T-helper 1 cell treated with Interleukin-12 subunit alpha and Interleukin-12 subunit beta and Interleukin-4 antibody, amounts not matched to agents 30 ng/mL and 1 ng/mL, for 36 hours (primary cell): ENCODE measurements around the gene PPP1R1B. TPM values are rescaled to one million over a fixed set of nuclear protein-coding genes. Genes with fewer than 3 reads are reported as not detected.

Experiments used
- intact Hi-C: fragments of 100-400 bp; cut with micrococcal nuclease; formaldehyde crosslinking; loops from one replicate; pipeline ENCODE4 v1.15.1; 2024
- total RNA-seq: library from RNA; stranded (reverse); gene quantifications from 2 replicates; pipeline ENCODE4 v1.2.3, GENCODE V29; 2022

Gene PPP1R1B
- total RNA-seq, 1 donor from 2014 or later = not detected

- intact Hi-C loops = loop anchor here (10.0 kb wide), 1 partner anchor 1856 kb away; the partner anchor contains the start of gene HNF1B
Observed at GRCh38 chr17:39600288-39600996, 26.3 kb upstream of the PPP1R1B start.

- intact Hi-C loops = loop anchor here (10.0 kb wide), 1 partner anchor 1856 kb away; the partner anchor contains the start of gene HNF1B
Observed at GRCh38 chr17:39600997-39601597, 25.7 kb upstream of the PPP1R1B start.

GRCh38 chr17:39601758-39602532, 24.8 kb upstream of the PPP1R1B start:
- intact Hi-C loops = loop anchor here (10.0 kb wide), 1 partner anchor 1857 kb away; the partner anchor contains the start of gene HNF1B

- intact Hi-C loops = loop anchor here (10.0 kb wide), 1 partner anchor 1858 kb away; the partner anchor contains the start of gene HNF1B
Observed at GRCh38 chr17:39602533-39603303, 24.0 kb upstream of the PPP1R1B start.

GRCh38 chr17:39603304-39604016, 23.3 kb upstream of the PPP1R1B start:
- intact Hi-C loops = loop anchor here (10.0 kb wide), 1 partner anchor 1859 kb away; the partner anchor contains the start of gene HNF1B

- intact Hi-C loops = loop anchor here (10.0 kb wide), 1 partner anchor 1860 kb away; the partner anchor contains the start of gene HNF1B
Observed at GRCh38 chr17:39604911-39605491, 21.8 kb upstream of the PPP1R1B start.

GRCh38 chr17:39605492-39606433, 21.0 kb upstream of the PPP1R1B start:
- intact Hi-C loops = loop anchor here (10.0 kb wide), 1 partner anchor 1861 kb away; the partner anchor contains the start of gene HNF1B

- intact Hi-C loops = loop anchor here (10.0 kb wide), 1 partner anchor 1862 kb away; the partner anchor contains the start of gene HNF1B
Observed at GRCh38 chr17:39606434-39607056, 20.2 kb upstream of the PPP1R1B start.

- intact Hi-C loops = loop anchor here (10.0 kb wide), 1 partner anchor 1862 kb away; the partner anchor contains the start of gene HNF1B
Observed at GRCh38 chr17:39607057-39607850, 19.5 kb upstream of the PPP1R1B start.

- intact Hi-C loops = loop anchor here (10.0 kb wide), 1 partner anchor 1863 kb away; the partner anchor contains the start of gene HNF1B
Observed at GRCh38 chr17:39607851-39608130, 19.0 kb upstream of the PPP1R1B start, which contains the start of gene NEUROD2. Gene NEUROD2, minus strand, starts transcription at chr17:39607920. Its CDS starts 1,321 bp downstream, at chr17:39606599.

- intact Hi-C loops = loop anchor here (10.0 kb wide), 1 partner anchor 1864 kb away; the partner anchor contains the start of gene HNF1B
Observed at GRCh38 chr17:39608142-39608981, 18.4 kb upstream of the PPP1R1B start.

GRCh38 chr17:39609416-39610025, 17.2 kb upstream of the PPP1R1B start:
- intact Hi-C loops = loop anchor here (10.0 kb wide), 1 partner anchor 1865 kb away; the partner anchor contains the start of gene HNF1B

- intact Hi-C loops = no loop called here
Observed at GRCh38 chr17:39611401-39612112, 15.2 kb upstream of the PPP1R1B start.

GRCh38 chr17:39612291-39612894, 14.4 kb upstream of the PPP1R1B start:
- intact Hi-C loops = no loop called here
